ENCODE data around the gene BSN. TPM values are rescaled to one million over a fixed set of nuclear protein-coding genes. Genes with fewer than 3 reads are reported as not detected.

The BSN gene
- total RNA-seq, 3 donors from 2014 or later, result 0.17 to 1.2 (median 0.36) TPM

DNA sequence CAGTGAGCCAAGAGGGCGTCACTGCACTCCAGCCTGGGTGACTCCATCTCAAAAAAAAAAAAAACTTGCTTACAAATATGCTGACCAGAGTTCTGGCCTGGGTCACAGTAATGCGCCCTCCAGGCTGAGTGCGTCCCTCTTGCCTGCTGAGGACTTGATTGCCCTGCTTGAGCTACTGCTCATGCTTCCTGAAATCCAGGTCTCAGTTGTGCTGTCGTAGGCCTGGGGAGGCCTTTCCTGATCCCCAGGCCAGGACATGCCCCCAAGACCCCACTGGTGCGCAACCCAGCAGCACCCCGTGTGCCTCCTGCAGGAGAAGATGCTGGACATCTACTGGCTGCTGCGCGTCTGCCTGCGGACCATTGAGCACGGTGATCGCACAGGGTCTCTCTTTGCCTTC lies 157.9 kb downstream of the BSN start:
- DNase-seq, result no peak
- TF ChIP-seq, protein P1, sequence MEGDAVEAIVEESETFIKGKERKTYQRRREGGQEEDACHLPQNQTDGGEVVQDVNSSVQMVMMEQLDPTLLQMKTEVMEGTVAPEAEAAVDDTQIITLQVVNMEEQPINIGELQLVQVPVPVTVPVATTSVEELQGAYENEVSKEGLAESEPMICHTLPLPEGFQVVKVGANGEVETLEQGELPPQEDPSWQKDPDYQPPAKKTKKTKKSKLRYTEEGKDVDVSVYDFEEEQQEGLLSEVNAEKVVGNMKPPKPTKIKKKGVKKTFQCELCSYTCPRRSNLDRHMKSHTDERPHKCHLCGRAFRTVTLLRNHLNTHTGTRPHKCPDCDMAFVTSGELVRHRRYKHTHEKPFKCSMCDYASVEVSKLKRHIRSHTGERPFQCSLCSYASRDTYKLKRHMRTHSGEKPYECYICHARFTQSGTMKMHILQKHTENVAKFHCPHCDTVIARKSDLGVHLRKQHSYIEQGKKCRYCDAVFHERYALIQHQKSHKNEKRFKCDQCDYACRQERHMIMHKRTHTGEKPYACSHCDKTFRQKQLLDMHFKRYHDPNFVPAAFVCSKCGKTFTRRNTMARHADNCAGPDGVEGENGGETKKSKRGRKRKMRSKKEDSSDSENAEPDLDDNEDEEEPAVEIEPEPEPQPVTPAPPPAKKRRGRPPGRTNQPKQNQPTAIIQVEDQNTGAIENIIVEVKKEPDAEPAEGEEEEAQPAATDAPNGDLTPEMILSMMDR (IDR thresholded peaks at IDR 0.05), result no peak
- Histone ChIP-seq H3K4me1 (ENCODE audit: low read depth) (no peaks in the 10 kb centered on the region), H3K36me3 (ENCODE audit: low read depth) (no peaks in the 10 kb centered on the region), H3K4me3 (no peak overlapping the region), H3K9me3 (no peaks in the 10 kb centered on the region)
- intact Hi-C loops (cut with DNase I, micrococcal nuclease), result no loop called here
- ATAC-seq, result no peak

DNA sequence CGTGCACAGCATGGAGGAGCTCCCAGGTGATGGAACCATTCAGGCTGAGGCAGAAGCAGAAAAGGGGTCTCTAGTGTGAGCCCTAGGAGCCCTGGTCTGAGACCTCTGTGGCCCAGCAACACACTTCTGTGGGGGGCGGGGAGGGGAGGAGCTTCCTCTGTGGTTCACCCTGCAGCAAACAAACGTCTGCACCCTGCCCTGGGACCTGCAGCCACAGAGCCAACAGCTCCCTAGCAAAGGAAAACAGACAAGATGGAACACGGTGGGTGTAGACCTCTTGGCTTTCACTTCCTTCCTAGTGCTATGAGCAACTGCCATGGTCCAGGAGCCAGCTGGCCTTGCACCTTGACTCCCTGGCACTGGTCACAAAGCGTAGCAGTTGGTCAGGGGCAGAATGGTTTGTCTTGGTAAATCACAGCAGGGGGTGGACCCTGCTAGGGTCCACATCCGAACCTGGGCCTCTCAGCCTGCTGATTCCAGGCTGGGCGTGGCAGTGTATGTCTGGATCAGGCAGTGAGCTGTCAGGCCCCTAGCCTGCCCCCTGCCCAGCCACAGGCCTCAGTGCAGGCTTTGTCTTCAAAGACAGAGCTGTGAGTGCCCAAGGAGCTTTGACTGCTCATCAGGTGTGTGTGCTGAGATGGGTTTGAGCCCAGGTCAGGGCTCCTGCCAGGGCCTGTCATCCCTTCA lies 158.5 kb downstream of the BSN start:
- no peak for DNase-seq
- no peaks in the 10 kb centered on the region for H3K36me3 ChIP-seq (ENCODE audit: low read depth)
- intact Hi-C loops (cut with DNase I, micrococcal nuclease), result no loop called here

DNA sequence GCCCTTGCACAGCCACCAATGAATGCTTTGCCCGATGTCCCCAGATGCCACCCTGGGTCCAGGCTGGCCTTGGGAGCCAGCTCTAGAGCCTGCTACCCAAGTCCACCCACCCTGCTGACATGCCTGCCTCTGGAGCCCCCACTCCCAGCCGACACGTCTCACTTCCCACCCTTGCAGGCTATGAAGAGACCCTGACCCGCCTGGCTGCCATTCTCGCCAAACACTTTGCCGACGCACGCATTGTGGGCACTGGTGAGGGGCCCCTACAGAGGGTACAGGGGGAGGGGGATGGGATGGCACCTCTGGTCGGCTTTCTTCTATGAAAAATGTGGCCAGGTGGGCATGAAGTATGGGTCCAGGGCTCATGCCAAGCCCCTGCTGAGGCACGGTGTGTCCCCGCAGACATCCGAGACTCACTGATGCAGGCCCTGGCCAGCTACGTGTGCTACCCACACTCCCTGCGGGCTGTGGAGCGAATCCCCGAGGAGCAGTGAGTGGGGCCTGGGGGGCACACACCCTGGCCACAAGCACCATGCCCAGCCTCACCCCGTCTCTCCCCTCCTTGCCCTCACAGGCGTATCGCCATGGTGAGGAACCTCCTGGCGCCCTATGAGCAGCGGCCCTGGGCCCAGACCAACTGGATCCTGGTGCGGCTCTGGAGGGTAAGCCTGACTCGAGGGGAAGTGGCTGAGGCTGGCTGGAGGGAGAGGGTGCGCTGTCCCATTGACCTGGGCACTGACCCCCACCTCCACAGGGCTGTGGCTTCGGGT lies 159.2 kb downstream of the BSN start:
- peaks cover 4% of the 10 kb centered on the region for H3K4me1 ChIP-seq (ENCODE audit: low read depth)
- no peak overlapping the region for H3K4me3 ChIP-seq
- H3K36me3 ChIP-seq (ENCODE audit: low read depth), result no peaks in the 10 kb centered on the region
- TF ChIP-seq, protein P1 (IDR thresholded peaks at IDR 0.05), result no peak
- DNase-seq (no peak), ATAC-seq (no peak)
- H3K9me3 ChIP-seq, result no peaks in the 10 kb centered on the region
- intact Hi-C loops (cut with DNase I, micrococcal nuclease), result no loop called here

More for the DNA sequence above, 158.5 kb downstream of the BSN start:
- TF ChIP-seq, protein P1 (IDR thresholded peaks at IDR 0.05), result no peak
- no peak for ATAC-seq
- no peaks in the 10 kb centered on the region for H3K4me1 ChIP-seq (ENCODE audit: low read depth)
- no peaks in the 10 kb centered on the region for H3K9me3 ChIP-seq
- no peak overlapping the region for H3K4me3 ChIP-seq

DNA sequence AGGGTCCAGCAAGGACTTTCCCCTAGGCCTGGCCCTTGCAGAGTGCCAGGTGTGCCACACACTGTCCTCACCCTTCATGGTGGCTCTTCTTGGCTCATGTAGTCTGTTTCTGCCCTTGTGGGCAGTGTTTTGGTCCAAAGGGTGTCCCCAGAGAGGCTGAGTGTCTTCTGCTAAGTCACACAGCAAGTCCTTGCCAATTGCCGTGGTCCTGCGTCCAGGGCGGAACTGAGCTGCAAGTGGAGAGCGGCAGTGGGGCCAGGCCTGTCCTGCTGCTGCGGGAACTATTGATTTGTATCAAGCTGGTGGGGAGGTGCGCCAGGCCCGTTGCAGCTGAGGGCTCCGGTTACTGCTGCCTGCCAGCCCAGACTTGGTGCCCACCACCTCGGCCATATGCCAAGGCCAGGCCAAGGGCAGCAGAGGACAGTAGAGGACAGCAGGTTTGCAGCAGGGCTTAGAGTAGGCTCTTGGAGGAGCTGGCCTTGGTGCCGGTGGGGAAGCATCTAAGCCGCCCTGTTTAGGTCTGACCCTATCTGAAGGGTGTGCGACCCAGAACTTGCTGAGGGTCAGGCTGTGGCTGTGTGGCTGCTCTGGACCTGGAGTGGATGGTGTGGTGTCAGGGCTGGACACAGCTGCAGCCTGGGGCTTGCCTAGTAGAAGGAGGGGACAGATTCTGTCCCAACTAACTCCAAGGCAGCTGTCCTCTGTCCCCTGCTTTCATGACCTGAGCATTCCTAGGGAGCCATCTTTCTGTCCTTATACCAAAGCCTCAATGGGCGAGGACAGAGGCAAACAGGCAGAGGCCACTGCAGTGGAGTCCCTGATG lies 160.7 kb downstream of the BSN start:
- TF ChIP-seq, protein P1 (IDR thresholded peaks at IDR 0.05), result no peak
- Histone ChIP-seq H3K36me3 (ENCODE audit: low read depth) (no peaks in the 10 kb centered on the region), H3K4me1 (ENCODE audit: low read depth) (peaks cover 15% of the 10 kb centered on the region), H3K4me3 (no peak overlapping the region), H3K9me3 (no peaks in the 10 kb centered on the region)
- ATAC-seq (no peak), DNase-seq (no peak)
- intact Hi-C loops (cut with DNase I, micrococcal nuclease), result no loop called here

DNA sequence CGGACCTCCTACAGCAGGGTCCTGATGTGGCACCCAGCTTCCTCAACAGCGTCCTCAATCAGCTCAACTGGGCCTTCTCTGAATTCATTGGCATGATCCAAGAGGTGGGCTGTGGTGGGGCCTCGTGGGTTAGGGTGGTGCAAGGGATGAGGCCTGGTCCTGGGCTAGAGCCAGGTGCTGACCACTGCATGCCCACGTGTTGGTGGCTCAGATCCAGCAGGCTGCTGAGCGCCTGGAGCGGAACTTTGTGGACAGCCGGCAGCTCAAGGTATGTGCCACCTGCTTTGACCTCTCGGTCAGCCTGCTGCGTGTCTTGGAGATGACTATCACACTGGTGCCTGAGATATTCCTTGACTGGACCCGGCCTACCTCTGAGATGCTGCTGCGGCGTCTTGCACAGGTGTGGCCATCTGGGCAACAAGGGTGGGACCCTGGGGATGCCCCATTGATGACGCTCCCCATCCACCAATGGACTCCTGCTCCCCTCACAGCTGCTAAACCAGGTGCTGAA lies 161.4 kb downstream of the BSN start:
- intact Hi-C loops (cut with DNase I, micrococcal nuclease), result no loop called here

More for the DNA sequence above, 161.4 kb downstream of the BSN start:
- TF ChIP-seq, protein P1 (IDR thresholded peaks at IDR 0.05), result no peak
- H3K36me3 ChIP-seq (ENCODE audit: low read depth), result no peaks in the 10 kb centered on the region
- no peaks in the 10 kb centered on the region for H3K9me3 ChIP-seq
- ATAC-seq (no peak), DNase-seq (no peak)
- peaks cover 19% of the 10 kb centered on the region for H3K4me1 ChIP-seq (ENCODE audit: low read depth)
- no peak overlapping the region for H3K4me3 ChIP-seq
